22Rv1 (cell line): Measurements from ENCODE around the gene STC2.

Experiments
- CTCF ChIP-seq: fragments of 450-650 bp; IDR thresholded peaks from 2 replicates; pipeline ENCODE4 v1.5.1; 2017; ENCODE audit warnings: mild to moderate bottlenecking
- ZFX ChIP-seq: fragments of 450-650 bp; IDR thresholded peaks from 2 replicates; pipeline ENCODE4 v1.6.1; 2017; ENCODE audit warnings: antibody characterized with exemption, borderline replicate concordance

GRCh38 chr5:173318330-173318729 is 9.9 kb downstream of the STC2 start:
- TF ChIP-seq CTCF, result no peak
- TF ChIP-seq ZFX, result no peak
